22Rv1 (cell line): ENCODE data around the gene EIF6.

Experiments used
- H3K27ac ChIP-seq: fragments of 450-650 bp; 2 replicates; pipeline ENCODE4 v1.5.1; 2017
- CTCF ChIP-seq: fragments of 450-650 bp; IDR thresholded peaks from 2 replicates; pipeline ENCODE4 v1.5.1; 2017; ENCODE audit warnings: mild to moderate bottlenecking
- ZFX ChIP-seq: fragments of 450-650 bp; IDR thresholded peaks from 2 replicates; pipeline ENCODE4 v1.6.1; 2017; ENCODE audit warnings: antibody characterized with exemption, borderline replicate concordance

The EIF6 gene

GRCh38 chr20:35267092-35267491, 17.5 kb downstream of the EIF6 start:
- H3K27ac ChIP-seq = no peak overlapping the region
- TF ChIP-seq CTCF (no peak), ZFX (no peak)

DNA sequence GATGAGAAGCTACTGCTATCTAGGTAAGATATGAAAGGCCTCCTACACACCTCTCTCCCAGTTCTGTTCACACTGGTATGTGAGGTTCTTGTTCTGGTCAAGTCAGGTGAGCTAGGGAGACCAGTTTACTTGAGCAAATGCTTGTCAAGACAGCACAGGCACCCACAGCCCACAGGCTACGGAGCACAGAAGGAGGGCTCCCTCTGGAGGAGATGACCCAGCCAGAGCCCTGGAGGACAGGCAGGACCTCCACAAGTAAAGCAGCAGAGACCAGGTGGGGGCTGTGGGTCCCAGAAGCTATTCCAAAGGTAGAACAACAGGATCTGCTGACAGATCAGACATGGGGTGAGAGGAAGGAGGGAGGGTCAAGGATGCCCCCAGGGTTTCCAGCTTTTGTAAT, 19.8 kb downstream of the EIF6 start:
- peak overlapping the region; percentile 82; the same call in 1 of the 2 replicates for H3K27ac ChIP-seq
- TF ChIP-seq ZFX (no peak), CTCF (0 out of 2 replicates have a peak, but pooled peaks have one; percentile 10)

- H3K27ac ChIP-seq = peak overlapping the region; percentile 82
- TF ChIP-seq CTCF (no peak), ZFX (no peak)
These were observed 20.8 kb downstream of the EIF6 start for GRCh38 chr20:35263532-35264341.

DNA sequence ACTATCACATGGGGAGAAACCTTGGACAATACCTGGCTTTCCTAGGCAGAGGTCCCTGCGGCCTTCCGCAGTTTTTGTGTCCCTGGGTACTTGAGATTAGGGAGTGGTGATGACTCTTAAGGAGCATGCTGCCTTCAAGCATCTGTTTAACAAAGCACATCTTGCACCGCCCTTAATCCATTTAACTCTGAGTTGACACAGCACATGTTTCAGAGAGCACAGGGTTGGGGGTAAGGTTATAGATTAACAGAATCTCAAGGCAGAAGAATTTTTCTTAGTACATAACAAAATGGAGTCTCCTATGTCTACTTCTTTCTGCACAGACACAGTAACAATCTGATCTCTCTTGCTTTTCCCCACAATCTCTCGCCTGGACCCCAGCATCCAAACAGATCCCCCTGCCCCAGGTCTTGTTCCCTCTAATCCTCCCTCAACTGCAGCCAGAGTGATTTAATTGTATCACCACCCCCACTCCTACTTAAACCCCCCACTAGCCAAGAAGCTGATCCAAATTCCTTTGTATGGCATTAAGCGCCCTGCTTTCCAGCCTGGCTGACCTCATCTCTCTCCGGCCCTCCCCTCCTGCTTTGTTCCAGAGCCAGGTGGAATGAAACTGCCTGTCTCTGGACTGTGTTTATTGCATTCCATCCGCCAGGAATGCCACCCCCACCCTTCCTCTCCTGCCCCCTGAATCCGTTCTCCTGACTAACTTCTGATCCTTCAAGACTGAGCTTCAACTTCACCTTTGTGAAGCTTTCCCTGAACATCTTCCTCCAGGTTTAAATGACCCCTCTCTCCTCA, 21.6 kb downstream of the EIF6 start:
- H3K27ac ChIP-seq = peak overlapping the region; percentile 82

DNA sequence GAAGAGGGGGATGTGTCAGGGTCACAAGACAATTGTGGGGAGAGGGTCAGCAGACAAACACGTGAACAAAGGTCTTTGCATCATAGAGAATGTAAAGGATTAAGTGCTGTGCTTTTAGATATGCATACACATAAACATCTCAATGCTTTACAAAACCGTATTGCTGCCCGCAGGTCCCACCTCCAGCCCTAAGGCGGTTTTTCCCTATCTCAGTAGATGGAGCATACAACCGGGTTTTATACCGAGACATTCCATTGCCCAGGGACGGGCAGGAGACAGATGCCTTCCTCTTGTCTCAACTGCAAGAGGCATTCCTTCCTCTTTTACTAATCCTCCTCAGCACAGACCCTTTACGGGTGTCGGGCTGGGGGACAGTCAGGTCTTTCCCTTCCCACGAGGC, 22.3 kb downstream of the EIF6 start:
- H3K27ac ChIP-seq = peak overlapping the region; percentile 82

- H3K27ac ChIP-seq = no peak overlapping the region
- no peak for TF ChIP-seq CTCF
- TF ChIP-seq ZFX = no peak
These were observed 24.1 kb downstream of the EIF6 start for GRCh38 chr20:35260426-35260825.

GRCh38 chr20:35257175-35257909, 27.2 kb downstream of the EIF6 start:
- peak overlapping the region; percentile 50 for H3K27ac ChIP-seq
- no peak for TF ChIP-seq ZFX
- TF ChIP-seq CTCF = no peak
